Liver (tissue), 3 donors: ENCODE data around the gene DNAH7.

Experiments
- JUND ChIP-seq, 2 donors: IDR thresholded peaks; 2 replicates each; pipeline ENCODE4 v1.6.1; 2016; ENCODE audit warnings: antibody characterized with exemption in 2 of 2
- TF ChIP-seq, protein P1 (sequence below): IDR thresholded peaks from 2 replicates; pipeline ENCODE4 v1.6.1; 2016; ENCODE audit warnings: antibody characterized with exemption
- TF ChIP-seq, protein P2 (sequence below): fragments of 150-350 bp; IDR thresholded peaks from 2 replicates; pipeline ENCODE4 v1.5.1; 2017; ENCODE audit warnings: improper control_type of control experiment, low read depth, low read length; ENCODE audit not compliant: missing input control
- donor health status: healthy.
- donor health status: healthy.

DNA sequence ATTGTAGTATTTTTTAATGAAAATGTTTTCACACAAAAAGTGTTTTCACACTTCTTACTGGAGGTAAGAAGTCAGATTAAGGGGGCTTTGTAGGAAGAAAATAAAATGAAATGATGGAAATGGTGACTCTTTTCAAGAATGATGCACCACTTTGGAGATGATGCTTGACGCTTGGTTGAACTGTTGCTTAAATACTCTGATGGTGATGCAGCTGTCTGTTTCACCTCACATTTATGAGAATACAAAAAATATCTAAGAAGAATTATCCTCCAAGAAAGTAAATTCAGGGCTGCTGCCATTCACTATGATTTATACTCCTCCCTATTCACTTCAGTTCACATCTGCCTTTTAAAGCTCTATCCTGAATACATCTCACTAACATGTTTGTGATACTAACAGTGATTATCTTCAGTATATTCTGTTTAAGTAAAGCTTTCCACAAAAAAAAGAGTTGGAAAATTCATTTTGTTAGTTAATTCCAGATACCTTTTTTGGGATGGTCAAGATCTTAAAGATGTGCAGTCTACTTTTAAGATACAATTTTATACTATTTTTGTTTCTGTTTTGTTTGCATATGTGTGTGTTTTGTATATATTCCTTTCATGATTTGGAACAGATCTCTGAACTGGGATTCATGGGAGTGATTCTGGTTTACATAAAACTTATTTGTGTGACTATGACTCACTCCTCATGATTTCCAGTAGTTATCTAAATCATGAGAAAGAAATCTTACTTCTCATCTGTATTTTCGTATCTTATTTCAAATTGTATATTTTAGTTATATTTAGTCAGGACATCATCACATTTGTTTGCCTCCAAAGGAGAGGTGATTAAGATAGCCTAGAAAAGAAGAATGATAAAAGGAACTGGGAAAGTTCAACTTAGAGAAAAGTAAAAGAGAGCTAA lies 358.5 kb downstream of the DNAH7 start:
- TF ChIP-seq, protein P1, sequence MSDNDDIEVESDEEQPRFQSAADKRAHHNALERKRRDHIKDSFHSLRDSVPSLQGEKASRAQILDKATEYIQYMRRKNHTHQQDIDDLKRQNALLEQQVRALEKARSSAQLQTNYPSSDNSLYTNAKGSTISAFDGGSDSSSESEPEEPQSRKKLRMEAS: no peak
- TF ChIP-seq, protein P2, sequence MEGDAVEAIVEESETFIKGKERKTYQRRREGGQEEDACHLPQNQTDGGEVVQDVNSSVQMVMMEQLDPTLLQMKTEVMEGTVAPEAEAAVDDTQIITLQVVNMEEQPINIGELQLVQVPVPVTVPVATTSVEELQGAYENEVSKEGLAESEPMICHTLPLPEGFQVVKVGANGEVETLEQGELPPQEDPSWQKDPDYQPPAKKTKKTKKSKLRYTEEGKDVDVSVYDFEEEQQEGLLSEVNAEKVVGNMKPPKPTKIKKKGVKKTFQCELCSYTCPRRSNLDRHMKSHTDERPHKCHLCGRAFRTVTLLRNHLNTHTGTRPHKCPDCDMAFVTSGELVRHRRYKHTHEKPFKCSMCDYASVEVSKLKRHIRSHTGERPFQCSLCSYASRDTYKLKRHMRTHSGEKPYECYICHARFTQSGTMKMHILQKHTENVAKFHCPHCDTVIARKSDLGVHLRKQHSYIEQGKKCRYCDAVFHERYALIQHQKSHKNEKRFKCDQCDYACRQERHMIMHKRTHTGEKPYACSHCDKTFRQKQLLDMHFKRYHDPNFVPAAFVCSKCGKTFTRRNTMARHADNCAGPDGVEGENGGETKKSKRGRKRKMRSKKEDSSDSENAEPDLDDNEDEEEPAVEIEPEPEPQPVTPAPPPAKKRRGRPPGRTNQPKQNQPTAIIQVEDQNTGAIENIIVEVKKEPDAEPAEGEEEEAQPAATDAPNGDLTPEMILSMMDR: no peak
- TF ChIP-seq JUND (IDR thresholded peaks at IDR 0.05): no peak
